Body of pancreas (tissue), 4 donors: Measurements from ENCODE around the gene KRT73.

Experiments
- CTCF ChIP-seq, 7 experiments: fragments of 450-650 bp in 4 of 7; fragments of 200-600 bp in 3 of 7; sonication (generic) in 3 of 7; IDR thresholded peaks; one replicate each; pipeline ENCODE4 v1.5.1; 2016 to 2019; ENCODE audit warnings: antibody characterized with exemption in 7 of 7
- POLR2A ChIP-seq, 3 donors: fragments of 450-650 bp; IDR thresholded peaks; one replicate each; pipeline ENCODE4 v1.6.1; 2016; ENCODE audit warnings: antibody characterized with exemption in 3 of 3, mild to moderate bottlenecking in 2 of 3

- no peak for TF ChIP-seq POLR2A (IDR thresholded peaks at IDR 0.05)
- TF ChIP-seq CTCF (IDR thresholded peaks at IDR 0.05) = no peak
Observed at GRCh38 chr12:52616680-52617402, 1.5 kb downstream of the KRT73 start.
